GM19372 (cell line): ENCODE data around the gene KSR1.
"Not testable (repeated sequence)": the region's sequence is repeated elsewhere in the genome, so short reads cannot be mapped to it uniquely, and the experiment has no call there.

Experiments used
- ATAC-seq: cut with Tn5 transposase; IDR thresholded peaks from one replicate; pipeline ENCODE4 v1.9.1; 2021; ENCODE audit warnings: mild to moderate bottlenecking, low read depth, moderate library complexity; ENCODE audit not compliant: unreplicated experiment

The KSR1 gene

DNA sequence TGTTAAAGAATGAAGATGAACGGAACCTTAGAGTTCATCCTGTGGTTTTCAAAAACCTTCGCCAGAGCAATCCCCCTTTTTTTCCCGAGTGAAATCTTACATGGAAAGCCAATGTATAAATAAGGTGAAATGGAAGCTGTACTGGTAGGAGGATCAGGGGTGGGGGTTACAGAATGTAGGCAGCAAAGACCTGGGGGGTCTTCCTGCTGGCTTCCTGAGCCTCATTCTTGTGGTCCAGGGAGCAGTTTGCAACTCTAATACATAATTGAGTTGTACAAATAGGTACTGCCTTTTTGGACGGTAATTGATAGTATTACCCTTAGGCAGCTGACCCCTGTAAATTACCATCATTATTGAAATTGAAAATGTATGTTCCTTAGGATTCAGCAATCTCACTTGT lies 34.1 kb downstream of the KSR1 start:
- ATAC-seq, result no peak

GRCh38 chr17:27491713-27492190 lies 35.5 kb downstream of the KSR1 start:
- no peak for ATAC-seq

GRCh38 chr17:27492470-27492869 lies 36.2 kb downstream of the KSR1 start:
- no peak for ATAC-seq

GRCh38 chr17:27493088-27493487 lies 36.8 kb downstream of the KSR1 start:
- ATAC-seq, result no peak

DNA sequence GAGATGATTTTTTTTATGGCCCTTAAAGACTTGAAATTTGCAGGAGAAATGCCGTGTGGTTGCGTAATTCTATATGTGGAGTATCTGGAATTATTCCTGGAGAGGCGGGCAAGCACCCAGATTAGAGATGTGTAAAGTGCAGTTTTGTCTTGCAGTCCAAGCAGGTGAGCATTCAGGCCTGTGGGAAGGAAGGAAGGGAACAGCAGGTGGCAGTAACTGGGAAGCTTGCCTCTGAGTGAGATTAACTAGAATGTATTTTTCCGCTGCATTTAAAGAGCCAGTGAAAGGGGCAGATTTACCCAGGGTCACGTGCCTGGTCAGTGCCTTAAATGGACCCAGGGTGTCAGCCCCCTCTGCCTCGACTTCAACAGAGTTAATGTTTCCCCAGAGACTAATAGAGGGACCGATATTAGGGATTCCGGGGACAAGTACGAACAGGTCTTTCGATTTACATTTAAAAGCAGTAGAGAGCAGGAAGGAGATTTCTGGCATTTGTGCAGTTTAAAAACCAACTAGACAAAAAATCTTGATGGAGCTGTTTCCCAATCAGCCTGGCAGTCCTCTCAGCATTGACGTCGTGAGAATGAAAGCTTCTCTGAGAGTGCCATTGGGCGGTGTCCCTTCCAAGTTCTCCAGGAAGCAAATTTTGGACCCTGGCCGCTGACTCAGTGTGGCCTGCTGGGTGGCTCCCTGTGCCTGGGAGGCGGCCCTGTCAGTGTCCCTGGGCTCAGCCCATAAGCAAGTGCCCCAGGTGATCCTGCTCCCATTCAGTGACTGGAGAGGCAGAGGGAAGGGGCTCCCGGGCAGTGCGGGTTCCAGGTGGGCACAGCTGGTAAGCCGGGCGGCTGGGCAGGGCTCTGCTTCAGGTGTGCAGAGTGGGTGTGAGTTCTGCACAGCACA lies 38.2 kb downstream of the KSR1 start:
- no peak for ATAC-seq

DNA sequence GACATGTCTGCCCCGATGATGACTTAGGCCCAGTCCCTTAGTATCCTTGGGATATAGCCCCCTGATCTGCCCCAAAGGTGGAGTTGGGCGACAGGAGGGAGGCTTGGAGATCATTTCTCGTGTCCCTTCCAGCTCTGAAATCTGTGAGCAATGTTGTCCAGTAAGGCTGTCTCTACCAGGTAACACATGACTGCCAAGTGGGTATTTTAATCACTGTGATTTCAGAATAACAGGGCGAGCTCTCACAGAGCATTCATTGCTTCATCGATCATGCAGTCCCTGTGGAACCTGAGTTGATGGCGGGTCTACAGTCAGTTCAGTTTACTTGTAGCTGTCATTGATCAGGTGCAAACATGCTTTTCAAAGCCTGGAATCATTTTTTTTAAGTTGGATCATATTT lies 39.2 kb downstream of the KSR1 start:
- ATAC-seq, result no peak

GRCh38 chr17:27496005-27496404 lies 39.8 kb downstream of the KSR1 start:
- no peak for ATAC-seq

GRCh38 chr17:27496437-27496943 lies 40.2 kb downstream of the KSR1 start:
- no peak for ATAC-seq

DNA sequence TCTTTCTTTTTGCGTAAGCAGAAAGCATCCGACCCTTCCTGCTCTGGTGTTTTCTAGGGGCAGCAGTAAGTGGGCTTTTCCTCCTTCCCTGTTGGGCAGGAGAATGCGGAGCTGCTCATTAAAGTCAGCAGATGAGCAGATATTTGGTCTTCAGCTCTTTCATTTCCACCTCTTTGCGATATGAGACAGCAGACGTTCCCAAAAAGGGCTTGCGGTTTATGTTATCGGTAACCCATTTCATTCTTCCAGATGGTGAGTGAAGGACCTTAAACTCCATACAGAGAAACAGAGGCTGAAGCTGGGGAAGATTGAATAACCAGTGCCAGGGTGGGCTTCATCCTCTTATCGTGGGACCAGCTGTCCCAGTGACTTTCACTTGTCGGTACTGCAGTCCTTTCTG lies 40.7 kb downstream of the KSR1 start:
- no peak for ATAC-seq

- no peak for ATAC-seq
Measured at GRCh38 chr17:27497696-27498095, 41.4 kb downstream of the KSR1 start.

GRCh38 chr17:27498615-27499309 lies 42.5 kb downstream of the KSR1 start:
- no peak for ATAC-seq

DNA sequence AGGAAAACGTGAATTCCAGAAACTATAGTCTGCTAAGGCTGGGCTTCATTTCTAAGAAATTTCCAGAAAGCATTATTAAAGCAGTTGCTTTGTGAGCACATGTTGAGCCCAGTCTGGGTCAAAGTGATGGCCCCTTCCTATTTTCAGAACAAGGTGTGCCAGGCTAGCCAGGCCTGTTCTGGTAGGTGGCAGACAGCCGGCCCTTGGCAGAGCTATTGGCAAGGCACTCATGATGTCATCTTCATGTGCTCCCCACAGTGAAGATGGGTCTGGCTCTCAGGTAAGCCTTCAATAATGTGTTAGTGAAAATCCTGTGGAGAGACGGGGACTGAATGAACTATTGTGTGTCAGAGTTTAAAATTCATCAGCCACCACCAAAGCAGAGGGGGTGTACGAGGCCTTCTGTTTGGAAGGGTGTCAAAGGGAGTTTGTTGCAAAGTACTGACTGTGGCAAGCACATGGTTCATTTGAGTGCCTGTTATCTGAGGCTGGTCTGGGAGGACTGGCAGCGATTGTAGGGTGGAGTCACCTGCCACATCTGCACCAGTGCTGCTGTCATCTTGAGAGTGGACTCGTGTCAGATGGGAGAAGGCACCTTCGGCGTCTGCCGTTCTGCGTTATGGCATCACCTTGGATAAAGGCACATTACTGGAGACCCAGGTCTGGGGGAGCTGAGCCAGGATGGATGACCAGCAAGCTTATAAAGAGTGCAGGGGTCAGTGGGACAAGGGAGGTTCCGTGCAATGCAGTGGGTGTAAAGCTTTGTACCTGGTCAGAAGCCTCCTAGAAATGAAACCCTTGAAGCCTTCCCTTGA lies 43.4 kb downstream of the KSR1 start:
- no peak for ATAC-seq

GRCh38 chr17:27501338-27501737 lies 45.1 kb downstream of the KSR1 start:
- ATAC-seq, result not testable (repeated sequence)

GRCh38 chr17:27502526-27503324 lies 46.5 kb downstream of the KSR1 start:
- ATAC-seq, result no peak

GRCh38 chr17:27503611-27504010 lies 47.4 kb downstream of the KSR1 start:
- no peak for ATAC-seq

GRCh38 chr17:27504188-27504995 lies 48.1 kb downstream of the KSR1 start:
- no peak for ATAC-seq

- peak; percentile 74 for ATAC-seq
Measured at GRCh38 chr17:27506348-27507218, 50.3 kb downstream of the KSR1 start.
